ENCODE data around the gene CRB3. TPM values are rescaled to one million over a fixed set of nuclear protein-coding genes. Genes with fewer than 3 reads are reported as not detected.

CRB3 gene
- total RNA-seq, 4 donors from 2014 or later, result 57.9 to 391 (median 229) TPM

DNA sequence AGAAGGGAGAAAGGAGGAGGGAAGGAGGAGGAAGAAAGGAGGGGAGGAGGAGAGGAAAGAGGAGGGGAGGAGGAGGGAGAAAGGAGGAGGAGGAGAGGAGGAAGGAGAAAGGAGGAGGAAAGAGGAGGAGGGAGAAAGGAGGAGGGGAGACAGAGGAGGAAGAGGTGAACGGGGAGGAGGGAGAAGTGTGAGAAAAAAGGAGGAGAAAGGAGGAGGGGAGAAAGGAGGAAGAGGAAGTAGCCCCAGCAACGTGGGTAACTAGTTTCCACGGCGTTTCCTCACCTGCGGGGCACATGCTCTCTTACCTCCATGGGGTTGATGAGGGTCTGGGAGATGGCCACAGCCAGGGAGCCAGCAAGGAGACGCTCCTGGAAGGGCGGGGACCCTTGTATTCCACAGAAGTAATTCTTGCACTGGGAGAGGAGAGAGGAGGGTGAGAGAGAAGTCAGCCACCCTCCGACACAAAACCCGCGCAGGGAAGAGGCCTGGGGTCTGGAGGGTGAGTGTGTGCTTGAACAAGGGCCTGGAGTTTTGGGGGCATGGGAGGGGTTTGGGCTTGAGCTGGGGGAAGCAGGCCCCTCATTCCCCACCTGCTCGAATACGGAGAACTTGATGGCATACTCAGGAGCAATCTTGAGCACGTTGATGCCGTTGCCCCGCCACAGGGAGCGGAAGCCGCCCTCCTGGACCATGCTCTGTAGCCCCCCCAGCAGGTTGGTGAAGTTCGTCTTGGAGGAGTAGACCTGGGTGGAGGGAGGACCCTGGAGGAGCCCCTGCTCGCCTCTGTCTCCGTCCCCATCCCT lies 34.5 kb upstream of the CRB3 start:
- intact Hi-C loops (cut with DNase I; ENCODE audit: low total_unique reads), result loop anchor here (10.0 kb wide), 1 partner anchor 1195 kb away; the partner anchor contains the start of genes PET100 and XAB2

DNA sequence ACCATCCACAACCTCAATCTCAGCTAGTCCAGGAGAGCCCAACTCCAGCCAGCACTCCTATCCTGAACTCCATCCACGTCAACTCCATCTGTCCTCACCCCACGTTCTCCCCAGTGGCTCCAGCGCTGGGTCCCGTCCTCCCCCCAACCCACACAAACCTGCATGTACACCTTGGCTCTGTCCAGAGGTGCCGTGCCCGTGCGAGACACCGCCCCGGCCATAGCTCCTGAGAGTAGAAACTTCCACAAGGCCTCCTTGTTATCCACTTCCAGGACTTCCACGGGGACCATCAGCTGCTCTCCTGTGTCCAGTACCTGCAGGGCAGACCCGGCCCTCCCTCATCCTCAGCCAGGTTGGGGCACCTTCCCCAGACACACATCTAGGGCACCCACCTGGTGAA lies 32.2 kb upstream of the CRB3 start:
- WGBS, 2 donors (ENCODE audit: low coverage in 1 of 2), result 90 to 100% methylated on average over 1 to 11 of the region's 11 CpGs
- DNase-seq, result no peak
- no peaks in the 10 kb centered on the region for H3K4me1 ChIP-seq
- in situ Hi-C loops (cut with MboI; ENCODE audit: low pct_ligation_motif_present in 1 of 4, low pct_unique_long_range_greater_than_20kb in 1 of 4, low sequenced_read_pairs in 3 of 4), result no loop called here
- no peak overlapping the region for H3K27ac ChIP-seq
- TF ChIP-seq, protein P1, sequence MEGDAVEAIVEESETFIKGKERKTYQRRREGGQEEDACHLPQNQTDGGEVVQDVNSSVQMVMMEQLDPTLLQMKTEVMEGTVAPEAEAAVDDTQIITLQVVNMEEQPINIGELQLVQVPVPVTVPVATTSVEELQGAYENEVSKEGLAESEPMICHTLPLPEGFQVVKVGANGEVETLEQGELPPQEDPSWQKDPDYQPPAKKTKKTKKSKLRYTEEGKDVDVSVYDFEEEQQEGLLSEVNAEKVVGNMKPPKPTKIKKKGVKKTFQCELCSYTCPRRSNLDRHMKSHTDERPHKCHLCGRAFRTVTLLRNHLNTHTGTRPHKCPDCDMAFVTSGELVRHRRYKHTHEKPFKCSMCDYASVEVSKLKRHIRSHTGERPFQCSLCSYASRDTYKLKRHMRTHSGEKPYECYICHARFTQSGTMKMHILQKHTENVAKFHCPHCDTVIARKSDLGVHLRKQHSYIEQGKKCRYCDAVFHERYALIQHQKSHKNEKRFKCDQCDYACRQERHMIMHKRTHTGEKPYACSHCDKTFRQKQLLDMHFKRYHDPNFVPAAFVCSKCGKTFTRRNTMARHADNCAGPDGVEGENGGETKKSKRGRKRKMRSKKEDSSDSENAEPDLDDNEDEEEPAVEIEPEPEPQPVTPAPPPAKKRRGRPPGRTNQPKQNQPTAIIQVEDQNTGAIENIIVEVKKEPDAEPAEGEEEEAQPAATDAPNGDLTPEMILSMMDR (IDR thresholded peaks at IDR 0.05), result no peak
- TF ChIP-seq POLR2A (IDR thresholded peaks at IDR 0.05) (no peak), POLR2AphosphoS5 (IDR thresholded peaks at IDR 0.05) (no peak), EP300 (IDR thresholded peaks at IDR 0.05; ENCODE audit: low read depth) (no peak)
- H3K4me3 ChIP-seq, result no peak overlapping the region
- H3K27me3 ChIP-seq, result no peaks in the 10 kb centered on the region
- H3K9me3 ChIP-seq, result no peaks in the 10 kb centered on the region
- H3K36me3 ChIP-seq, result no peaks in the 10 kb centered on the region
- intact Hi-C loops (cut with DNase I; ENCODE audit: low total_unique reads), result no loop called here

More for the DNA sequence above, 34.5 kb upstream of the CRB3 start:
- Histone ChIP-seq H3K4me1 (peaks cover 0 to 7% (median 5%) of the 10 kb centered on the region in 4 donors), H3K9me3 (no peaks in the 10 kb centered on the region), H3K27ac (no peak overlapping the region), H3K27me3 (no peaks in the 10 kb centered on the region), H3K4me3 (no peak overlapping the region), H3K36me3 (no peaks in the 10 kb centered on the region)
- no peak for DNase-seq
- TF ChIP-seq, protein P1 (IDR thresholded peaks at IDR 0.05), result no peak
- TF ChIP-seq POLR2A (IDR thresholded peaks at IDR 0.05) (no peak), EP300 (IDR thresholded peaks at IDR 0.05; ENCODE audit: low read depth) (no peak), POLR2AphosphoS5 (IDR thresholded peaks at IDR 0.05) (no peak)
- in situ Hi-C loops (cut with MboI; ENCODE audit: low pct_ligation_motif_present in 1 of 4, low pct_unique_long_range_greater_than_20kb in 1 of 4, low sequenced_read_pairs in 3 of 4), result no loop called here
- WGBS, 2 donors (ENCODE audit: low coverage in 1 of 2), result 33 to 52% methylated on average over 9 to 20 of the region's 20 CpGs

DNA sequence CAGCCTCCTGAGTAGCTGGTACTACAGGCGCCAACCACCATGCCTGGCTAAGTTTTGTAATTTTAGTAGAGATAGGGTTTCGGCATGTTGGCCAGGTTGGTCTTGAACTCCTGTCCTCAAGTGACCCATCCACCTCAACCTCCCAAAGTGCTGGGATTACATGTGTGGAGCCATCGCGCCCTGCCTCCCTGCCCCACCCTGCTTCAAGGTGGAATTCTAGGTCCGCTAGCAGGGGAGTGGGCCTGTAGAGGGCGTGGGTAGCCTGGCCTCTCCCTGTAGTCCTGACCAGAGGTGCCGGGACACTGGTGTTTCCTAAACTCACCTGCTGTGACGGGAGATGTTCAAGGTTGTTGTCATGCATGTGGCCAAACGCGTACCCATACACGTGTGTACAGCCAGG lies 30.9 kb upstream of the CRB3 start:
- intact Hi-C loops (cut with DNase I; ENCODE audit: low total_unique reads), result no loop called here
- WGBS, 2 donors (ENCODE audit: low coverage in 1 of 2), result 85 to 88% methylated on average over 1 to 11 of the region's 11 CpGs
- Histone ChIP-seq H3K27me3 (no peaks in the 10 kb centered on the region), H3K27ac (no peak overlapping the region), H3K4me3 (no peak overlapping the region), H3K36me3 (no peaks in the 10 kb centered on the region), H3K4me1 (no peaks in the 10 kb centered on the region), H3K9me3 (no peaks in the 10 kb centered on the region)
- DNase-seq, result no peak
- TF ChIP-seq, protein P1 (IDR thresholded peaks at IDR 0.05), result no peak
- TF ChIP-seq POLR2AphosphoS5 (IDR thresholded peaks at IDR 0.05) (no peak), EP300 (IDR thresholded peaks at IDR 0.05; ENCODE audit: low read depth) (no peak)
- in situ Hi-C loops (cut with MboI; ENCODE audit: low pct_ligation_motif_present in 1 of 4, low pct_unique_long_range_greater_than_20kb in 1 of 4, low sequenced_read_pairs in 3 of 4), result no loop called here

DNA sequence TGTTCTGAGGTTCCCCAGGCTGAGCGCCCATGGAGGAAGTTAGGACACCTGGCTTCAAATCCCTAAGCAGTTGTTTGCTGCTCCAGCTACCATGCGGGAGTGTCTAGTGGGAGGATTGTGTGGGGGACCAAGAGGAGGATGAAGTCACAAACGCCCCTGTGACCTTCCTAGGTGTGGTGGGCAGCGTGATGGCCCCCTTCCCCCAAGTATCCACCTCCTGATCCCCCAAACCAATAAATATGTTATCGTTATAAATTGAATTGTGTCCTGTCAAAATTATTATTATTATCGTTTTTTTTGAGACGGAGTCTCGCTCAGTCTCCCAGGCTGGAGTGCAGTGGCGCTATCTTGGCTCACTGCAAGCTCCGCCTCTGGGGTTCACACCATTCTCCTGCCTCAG lies 30.4 kb upstream of the CRB3 start, which contains the start of gene SLC25A41:
TSS of gene SLC25A41 (minus strand) at position 101 of the 400 bp plus-strand sequence. CDS start at position 31, 70 bp downstream.
- Histone ChIP-seq H3K27ac (no peak within 1 kb of the TSS), H3K4me3 (no peak within 1 kb of the TSS), H3K36me3 (no peaks in the 10 kb centered on the region), H3K4me1 (no peaks in the 10 kb centered on the region), H3K27me3 (no peaks in the 10 kb centered on the region), H3K9me3 (no peaks in the 10 kb centered on the region)
- no peak for DNase-seq
- 92% methylated on average over 10 of the region's 10 CpGs; no CpG with 5 or more reads in 1 of the 2 donors for WGBS, 2 donors (ENCODE audit: low coverage in 1 of 2)
- intact Hi-C loops (cut with DNase I; ENCODE audit: low total_unique reads) (no loop called here), in situ Hi-C loops (cut with MboI; ENCODE audit: low pct_ligation_motif_present in 1 of 4, low pct_unique_long_range_greater_than_20kb in 1 of 4, low sequenced_read_pairs in 3 of 4) (no loop called here)
- no peak for TF ChIP-seq POLR2A (IDR thresholded peaks at IDR 0.05)
- TF ChIP-seq POLR2AphosphoS5 (IDR thresholded peaks at IDR 0.05), result no peak
- TF ChIP-seq, protein P1 (IDR thresholded peaks at IDR 0.05), result no peak
